ENCODE data around the gene BCLAF1. TPM values are rescaled to one million over a fixed set of nuclear protein-coding genes. Genes with fewer than 3 reads are reported as not detected.
A peak's percentile ranks its signal among the peaks of the same experiment; 100 is the strongest.

BCLAF1 gene, protein sequence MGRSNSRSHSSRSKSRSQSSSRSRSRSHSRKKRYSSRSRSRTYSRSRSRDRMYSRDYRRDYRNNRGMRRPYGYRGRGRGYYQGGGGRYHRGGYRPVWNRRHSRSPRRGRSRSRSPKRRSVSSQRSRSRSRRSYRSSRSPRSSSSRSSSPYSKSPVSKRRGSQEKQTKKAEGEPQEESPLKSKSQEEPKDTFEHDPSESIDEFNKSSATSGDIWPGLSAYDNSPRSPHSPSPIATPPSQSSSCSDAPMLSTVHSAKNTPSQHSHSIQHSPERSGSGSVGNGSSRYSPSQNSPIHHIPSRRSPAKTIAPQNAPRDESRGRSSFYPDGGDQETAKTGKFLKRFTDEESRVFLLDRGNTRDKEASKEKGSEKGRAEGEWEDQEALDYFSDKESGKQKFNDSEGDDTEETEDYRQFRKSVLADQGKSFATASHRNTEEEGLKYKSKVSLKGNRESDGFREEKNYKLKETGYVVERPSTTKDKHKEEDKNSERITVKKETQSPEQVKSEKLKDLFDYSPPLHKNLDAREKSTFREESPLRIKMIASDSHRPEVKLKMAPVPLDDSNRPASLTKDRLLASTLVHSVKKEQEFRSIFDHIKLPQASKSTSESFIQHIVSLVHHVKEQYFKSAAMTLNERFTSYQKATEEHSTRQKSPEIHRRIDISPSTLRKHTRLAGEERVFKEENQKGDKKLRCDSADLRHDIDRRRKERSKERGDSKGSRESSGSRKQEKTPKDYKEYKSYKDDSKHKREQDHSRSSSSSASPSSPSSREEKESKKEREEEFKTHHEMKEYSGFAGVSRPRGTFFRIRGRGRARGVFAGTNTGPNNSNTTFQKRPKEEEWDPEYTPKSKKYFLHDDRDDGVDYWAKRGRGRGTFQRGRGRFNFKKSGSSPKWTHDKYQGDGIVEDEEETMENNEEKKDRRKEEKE
- total RNA-seq = 558 TPM

DNA sequence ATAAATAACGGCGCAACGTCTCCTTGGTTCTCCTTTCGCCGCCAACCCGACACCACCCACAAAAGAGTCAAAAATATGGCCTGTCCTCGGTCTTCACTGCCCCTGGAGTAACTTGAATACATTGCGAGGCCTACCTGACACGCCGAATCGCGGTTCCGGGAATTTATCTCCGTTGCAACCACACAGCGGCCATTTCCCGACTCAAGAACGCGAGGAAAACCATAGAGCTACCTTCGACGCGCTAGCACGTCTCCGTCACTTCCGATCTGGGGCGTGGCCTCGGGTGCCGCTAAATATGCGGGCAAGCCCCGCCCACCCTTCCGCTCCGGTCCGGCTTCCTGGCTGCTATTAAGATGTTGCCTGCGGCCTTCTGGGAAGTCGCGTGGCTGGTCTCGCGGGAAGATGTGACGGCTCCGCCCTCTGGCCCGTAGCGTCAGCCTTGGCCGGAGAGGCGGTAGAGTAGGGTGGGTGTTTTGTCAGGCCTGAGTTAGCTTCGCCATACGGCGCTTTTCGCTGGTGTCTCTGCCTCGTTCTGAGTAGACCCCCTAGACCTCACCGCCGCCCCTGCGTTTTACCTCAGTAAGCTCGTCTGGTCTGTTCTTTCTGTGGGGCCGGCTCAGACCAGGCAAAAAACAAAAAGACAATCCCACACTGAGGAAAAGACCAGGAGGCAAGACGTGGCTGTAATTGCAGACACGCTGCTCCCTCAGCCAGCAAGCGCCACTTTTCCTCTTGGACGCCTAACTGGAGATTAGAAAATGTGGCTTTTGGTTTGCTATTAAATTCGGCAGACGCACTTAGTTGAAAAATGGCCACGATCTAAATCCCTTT, at the start of gene BCLAF1:
Gene BCLAF1, minus strand, starts transcription at position 268 of the 831 bp plus-strand sequence. CDS start 9,980 bp downstream, outside the sequence.
- no peaks in the 10 kb centered on the region for H3K9me3 ChIP-seq (ENCODE audit: low read depth, low read length)
- H3K4me3 ChIP-seq (ENCODE audit: low read length) = peak within 1 kb of the TSS; percentile 94
- no peaks in the 10 kb centered on the region for H3K27me3 ChIP-seq (ENCODE audit: insufficient read depth, low read length)
- peaks cover 49% of the 10 kb centered on the region for H3K4me1 ChIP-seq (ENCODE audit: insufficient read depth, low read length)

DNA sequence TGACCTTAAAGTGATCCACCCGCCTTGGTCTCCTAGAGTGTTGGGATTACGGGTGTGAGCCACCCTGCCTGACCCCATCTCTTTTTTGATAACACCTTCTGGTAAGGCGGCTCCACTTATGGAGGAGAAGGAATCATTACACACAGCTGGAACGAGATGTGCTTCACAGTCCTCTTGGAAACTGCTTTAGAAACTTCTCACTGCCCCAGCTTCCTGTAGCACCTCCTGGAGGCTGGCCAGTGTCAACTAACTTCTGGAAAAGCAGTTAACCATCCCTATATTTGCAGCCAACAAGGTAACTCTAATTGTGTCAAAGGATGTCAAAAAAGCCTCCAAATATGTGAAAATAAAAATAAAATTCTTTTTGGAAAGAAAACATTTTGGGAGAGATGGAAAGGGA, 48.8 kb upstream of the BCLAF1 start:
- H3K4me1 ChIP-seq (ENCODE audit: insufficient read depth, low read length) = no peaks in the 10 kb centered on the region
- no peaks in the 10 kb centered on the region for H3K9me3 ChIP-seq (ENCODE audit: low read depth, low read length)
- no peak overlapping the region for H3K4me3 ChIP-seq (ENCODE audit: low read length)
- H3K27me3 ChIP-seq (ENCODE audit: insufficient read depth, low read length) = no peaks in the 10 kb centered on the region

DNA sequence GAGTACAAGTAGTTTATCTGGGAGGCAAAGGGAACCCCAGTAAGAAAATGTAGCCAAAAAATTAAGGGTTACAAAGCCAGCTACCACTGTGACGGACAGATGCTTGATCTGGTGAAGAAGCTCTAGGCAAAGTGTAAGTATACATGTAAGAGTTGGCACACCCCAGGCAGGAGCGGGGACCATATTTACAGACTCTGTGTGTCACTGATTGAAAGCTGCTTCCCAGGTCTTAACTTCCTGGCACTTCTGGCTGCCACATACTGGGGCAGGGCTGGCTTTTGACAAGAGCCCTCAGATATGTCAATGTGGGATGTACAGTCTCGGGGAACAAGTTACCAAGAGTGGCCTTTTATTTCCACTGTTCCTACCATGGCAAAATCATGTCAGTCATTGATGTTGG, 48.0 kb upstream of the BCLAF1 start:
- no peaks in the 10 kb centered on the region for H3K4me1 ChIP-seq (ENCODE audit: insufficient read depth, low read length)
- H3K27me3 ChIP-seq (ENCODE audit: insufficient read depth, low read length) = no peaks in the 10 kb centered on the region
- H3K9me3 ChIP-seq (ENCODE audit: low read depth, low read length) = no peaks in the 10 kb centered on the region
- no peak overlapping the region for H3K4me3 ChIP-seq (ENCODE audit: low read length)

DNA sequence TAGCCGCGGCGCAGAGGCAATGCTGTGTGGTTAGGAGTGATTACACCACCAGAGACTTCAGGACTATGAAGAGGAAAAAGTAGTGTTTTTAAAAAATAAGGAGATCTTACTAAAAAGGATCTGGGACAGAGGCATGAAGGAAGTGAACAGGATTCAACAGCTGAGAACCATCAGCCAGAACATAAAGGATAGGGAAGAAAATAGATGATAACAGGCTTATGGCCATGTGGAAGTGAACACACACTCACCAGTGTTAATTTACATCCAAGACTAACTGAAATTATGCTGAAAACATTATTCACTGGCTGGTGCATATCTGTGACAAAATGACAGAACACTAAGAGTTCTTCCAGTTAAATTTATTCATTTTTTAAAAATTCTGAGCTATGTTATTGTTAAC, 47.5 kb upstream of the BCLAF1 start:
- H3K9me3 ChIP-seq (ENCODE audit: low read depth, low read length) = no peaks in the 10 kb centered on the region
- H3K27me3 ChIP-seq (ENCODE audit: insufficient read depth, low read length) = no peaks in the 10 kb centered on the region
- H3K4me1 ChIP-seq (ENCODE audit: insufficient read depth, low read length) = no peaks in the 10 kb centered on the region

DNA sequence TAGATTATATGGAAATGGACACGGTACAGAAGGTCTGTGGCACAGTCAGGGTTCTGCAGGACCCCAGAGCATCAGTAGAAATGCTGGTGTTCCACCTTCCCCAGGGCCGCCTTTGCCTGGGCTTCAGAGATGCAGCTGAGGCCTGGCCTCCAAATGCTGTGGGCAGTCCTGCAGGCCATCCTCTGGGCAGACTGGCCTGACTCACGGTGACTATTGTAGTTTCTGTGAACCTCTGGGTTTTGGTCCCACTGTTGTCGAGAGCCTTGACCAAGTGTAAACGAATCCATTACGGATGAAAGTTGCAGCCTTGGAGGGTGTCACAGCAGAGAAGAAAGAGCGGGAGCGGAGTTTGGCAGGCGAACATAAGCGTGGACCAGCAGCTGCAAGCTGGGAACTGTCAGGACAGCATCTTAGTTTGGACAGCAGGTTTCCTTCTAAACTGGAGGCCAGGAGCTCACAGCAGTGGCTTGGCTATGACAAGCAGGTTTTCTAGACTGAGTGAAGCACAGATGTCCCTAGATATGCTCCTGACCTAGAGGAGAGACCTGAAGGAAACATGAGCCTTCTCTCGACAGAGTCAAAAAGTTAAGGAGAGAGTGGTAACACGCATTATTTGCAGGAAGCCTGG, 46.2 kb upstream of the BCLAF1 start:
- H3K27me3 ChIP-seq (ENCODE audit: insufficient read depth, low read length) = no peaks in the 10 kb centered on the region
- H3K4me1 ChIP-seq (ENCODE audit: insufficient read depth, low read length) = no peaks in the 10 kb centered on the region
- no peaks in the 10 kb centered on the region for H3K9me3 ChIP-seq (ENCODE audit: low read depth, low read length)
- no peak overlapping the region for H3K4me3 ChIP-seq (ENCODE audit: low read length)

More for the DNA sequence above, 47.5 kb upstream of the BCLAF1 start:
- H3K4me3 ChIP-seq (ENCODE audit: low read length) = no peak overlapping the region

DNA sequence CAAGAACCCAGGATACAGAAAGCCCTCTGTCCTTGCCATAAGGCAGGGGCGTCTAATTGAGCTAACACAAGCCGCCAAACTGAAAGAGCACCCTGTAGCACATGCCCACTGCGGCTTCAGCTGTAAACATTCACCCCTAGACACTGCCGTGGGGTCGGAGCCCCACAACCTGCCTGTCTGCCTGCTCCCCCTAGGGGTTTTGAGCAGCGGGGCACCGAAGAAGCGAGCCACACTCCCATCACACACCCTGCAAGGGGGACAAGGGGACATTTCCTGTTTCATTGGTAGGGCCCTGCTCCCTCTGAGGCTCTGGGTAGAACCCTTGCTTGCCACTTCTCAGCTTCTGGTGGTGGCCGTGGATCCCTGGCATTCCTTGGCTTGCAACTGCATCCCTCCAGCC, 45.2 kb upstream of the BCLAF1 start:
- H3K4me1 ChIP-seq (ENCODE audit: insufficient read depth, low read length) = no peaks in the 10 kb centered on the region
- no peaks in the 10 kb centered on the region for H3K9me3 ChIP-seq (ENCODE audit: low read depth, low read length)
- no peak overlapping the region for H3K4me3 ChIP-seq (ENCODE audit: low read length)
- no peaks in the 10 kb centered on the region for H3K27me3 ChIP-seq (ENCODE audit: insufficient read depth, low read length)

DNA sequence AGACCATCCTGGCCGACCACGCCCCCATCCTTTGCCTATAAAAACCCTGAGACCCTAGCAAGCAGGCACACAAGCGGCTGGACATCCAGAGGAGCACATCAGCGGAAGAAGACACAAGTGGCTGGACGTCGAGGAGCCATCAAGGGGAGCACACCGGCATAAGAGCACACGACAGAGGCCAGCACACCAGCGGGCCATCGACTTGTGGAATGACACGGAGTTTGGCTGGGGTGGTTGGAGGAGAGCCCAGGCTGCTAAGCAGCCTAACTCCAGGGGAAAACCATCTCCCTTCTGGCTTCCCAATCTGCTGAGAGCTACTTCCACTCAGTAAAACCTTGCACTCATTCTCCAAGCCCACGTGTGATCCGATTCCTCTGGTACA, 44.8 kb upstream of the BCLAF1 start:
- H3K27me3 ChIP-seq (ENCODE audit: insufficient read depth, low read length) = no peaks in the 10 kb centered on the region

DNA sequence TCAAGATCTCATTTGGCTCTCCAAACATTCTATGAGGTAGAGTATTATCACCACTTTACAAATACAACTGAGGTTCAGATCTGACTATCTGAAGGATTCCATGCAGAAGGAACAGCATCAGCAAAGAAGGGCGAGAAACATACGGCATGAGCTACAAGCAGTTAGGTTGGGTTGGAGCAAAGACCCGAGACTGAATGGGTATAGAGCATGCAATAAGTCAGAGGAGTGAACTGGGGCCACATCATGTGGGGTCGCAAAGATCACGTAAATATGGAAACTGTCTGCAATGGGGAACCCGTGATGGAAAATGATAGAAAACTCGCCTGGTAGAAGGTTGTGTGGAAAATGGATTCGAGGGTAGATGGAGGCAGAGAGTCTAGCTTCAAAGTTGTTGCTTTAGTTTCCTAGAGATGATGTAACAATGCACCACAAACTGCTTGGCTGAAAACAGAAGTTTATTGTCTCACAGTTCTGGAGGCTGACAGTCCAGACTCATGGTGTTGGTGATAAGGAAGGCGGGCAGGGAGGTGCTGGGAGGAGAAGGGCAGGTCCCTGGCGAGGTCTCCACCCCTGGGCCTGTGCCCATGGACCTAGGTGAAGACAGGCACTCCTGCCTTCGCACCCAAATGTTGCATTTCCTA, 44.3 kb upstream of the BCLAF1 start:
- H3K27me3 ChIP-seq (ENCODE audit: insufficient read depth, low read length) = no peaks in the 10 kb centered on the region
- no peaks in the 10 kb centered on the region for H3K4me1 ChIP-seq (ENCODE audit: insufficient read depth, low read length)
- H3K9me3 ChIP-seq (ENCODE audit: low read depth, low read length) = no peaks in the 10 kb centered on the region
- no peak overlapping the region for H3K4me3 ChIP-seq (ENCODE audit: low read length)

More for the DNA sequence above, 44.8 kb upstream of the BCLAF1 start:
- H3K4me1 ChIP-seq (ENCODE audit: insufficient read depth, low read length) = no peaks in the 10 kb centered on the region
- no peaks in the 10 kb centered on the region for H3K9me3 ChIP-seq (ENCODE audit: low read depth, low read length)
- no peak overlapping the region for H3K4me3 ChIP-seq (ENCODE audit: low read length)

DNA sequence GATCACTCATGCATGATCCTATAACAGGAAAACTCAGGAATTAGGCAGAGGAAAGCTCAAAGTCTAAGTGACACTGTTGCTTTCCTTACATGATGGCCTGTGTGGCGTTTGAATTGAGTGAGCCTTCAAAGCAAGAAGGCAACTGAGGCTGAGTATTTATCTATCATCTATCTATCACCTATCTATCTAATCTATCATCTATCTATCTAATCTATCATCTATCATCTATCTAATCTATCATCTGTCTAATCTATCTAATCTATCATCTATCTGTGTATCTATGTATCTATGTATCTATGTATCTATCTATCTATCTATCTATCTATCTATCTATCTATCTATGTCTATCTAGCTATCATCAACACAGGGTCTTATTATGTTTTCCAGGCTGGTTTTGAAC, 41.8 kb upstream of the BCLAF1 start:
- no peak overlapping the region for H3K4me3 ChIP-seq (ENCODE audit: low read length)
- H3K27me3 ChIP-seq (ENCODE audit: insufficient read depth, low read length) = no peaks in the 10 kb centered on the region
- H3K4me1 ChIP-seq (ENCODE audit: insufficient read depth, low read length) = no peaks in the 10 kb centered on the region

DNA sequence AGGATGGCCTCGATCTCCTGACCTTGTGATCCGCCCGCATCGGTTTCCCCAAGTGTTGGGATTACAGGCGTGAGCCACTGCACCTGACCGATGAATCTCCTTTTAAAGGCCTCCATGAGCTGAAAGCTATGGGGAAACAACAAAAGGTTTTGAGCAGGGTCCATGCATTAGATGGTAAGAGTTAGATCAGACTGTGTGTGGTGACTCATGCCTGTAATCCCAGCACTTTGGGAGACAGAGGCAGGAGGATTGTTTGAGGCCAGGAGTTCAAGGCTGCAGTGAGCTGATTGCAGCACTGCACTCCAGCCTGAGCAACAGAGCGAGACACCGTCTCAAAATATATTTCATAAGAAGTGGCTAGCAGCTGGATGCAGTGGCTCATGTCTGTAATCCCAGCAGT, 41.0 kb upstream of the BCLAF1 start:
- Histone ChIP-seq H3K27me3 (ENCODE audit: insufficient read depth, low read length) (no peaks in the 10 kb centered on the region), H3K9me3 (ENCODE audit: low read depth, low read length) (no peaks in the 10 kb centered on the region), H3K4me1 (ENCODE audit: insufficient read depth, low read length) (no peaks in the 10 kb centered on the region), H3K4me3 (ENCODE audit: low read length) (no peak overlapping the region)

More for the DNA sequence above, 41.8 kb upstream of the BCLAF1 start:
- H3K9me3 ChIP-seq (ENCODE audit: low read depth, low read length) = no peaks in the 10 kb centered on the region

DNA sequence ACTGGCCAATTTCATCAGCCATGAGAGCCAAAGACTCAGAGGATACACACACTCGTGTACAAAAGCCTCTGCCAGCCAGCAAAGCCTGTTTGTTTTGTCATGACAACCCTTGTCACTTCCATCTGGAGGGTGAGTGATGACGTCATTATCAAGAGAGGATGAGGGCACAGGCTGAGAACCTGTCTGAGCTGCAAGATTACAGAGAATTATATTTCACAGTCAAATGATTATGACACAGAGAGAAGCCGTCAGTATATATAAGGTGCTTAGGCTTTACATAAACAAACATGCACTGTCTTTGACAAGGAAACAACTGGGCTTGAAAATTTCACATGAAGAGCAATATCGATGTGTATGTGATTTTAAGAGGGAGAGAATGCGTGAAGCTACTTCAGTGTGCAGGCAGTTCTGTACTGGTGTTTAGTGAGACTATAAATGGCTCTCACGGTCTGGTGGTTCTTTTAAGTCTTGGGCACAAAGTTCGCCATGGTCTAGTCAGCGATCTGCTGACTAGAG, 36.5 kb upstream of the BCLAF1 start:
- H3K4me3 ChIP-seq (ENCODE audit: low read length) = no peak overlapping the region
- peaks cover 4% of the 10 kb centered on the region for H3K4me1 ChIP-seq (ENCODE audit: insufficient read depth, low read length)
- no peaks in the 10 kb centered on the region for H3K27me3 ChIP-seq (ENCODE audit: insufficient read depth, low read length)
- H3K9me3 ChIP-seq (ENCODE audit: low read depth, low read length) = no peaks in the 10 kb centered on the region

DNA sequence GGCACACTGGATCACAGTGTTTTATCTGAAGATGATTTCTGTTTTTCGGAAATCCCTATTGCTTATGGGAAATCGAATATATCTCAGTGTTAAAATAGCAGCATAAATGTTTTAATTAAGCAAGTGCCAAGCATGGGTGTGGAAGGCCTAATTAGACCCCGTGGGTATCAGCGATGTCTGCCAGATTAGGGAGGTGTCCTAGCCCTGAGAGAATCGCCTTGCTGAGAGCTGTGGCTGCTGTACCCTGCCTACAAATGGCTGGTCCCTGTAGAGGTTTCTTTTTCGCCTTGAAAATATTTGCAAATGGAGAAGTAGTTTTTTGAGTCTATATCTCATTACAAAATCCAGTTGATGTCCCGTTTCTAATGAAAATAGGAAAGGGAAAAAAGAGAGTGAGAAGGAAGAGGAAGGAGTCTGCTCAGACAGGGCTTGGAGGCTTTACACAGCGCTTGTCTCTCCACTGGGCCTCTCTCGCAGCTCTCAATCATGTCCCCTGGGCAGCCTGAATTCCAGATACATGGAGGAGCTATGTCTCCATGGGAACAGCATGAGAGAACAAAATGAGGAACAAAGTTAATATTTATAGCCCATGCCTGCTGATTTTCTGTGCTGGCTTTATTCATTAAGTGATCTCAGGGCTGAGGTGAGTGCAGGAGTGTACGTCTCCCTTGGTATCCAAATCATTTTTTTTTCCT, 35.2 kb upstream of the BCLAF1 start:
- H3K4me1 ChIP-seq (ENCODE audit: insufficient read depth, low read length) = peaks cover 4% of the 10 kb centered on the region
- no peaks in the 10 kb centered on the region for H3K9me3 ChIP-seq (ENCODE audit: low read depth, low read length)
- no peaks in the 10 kb centered on the region for H3K27me3 ChIP-seq (ENCODE audit: insufficient read depth, low read length)
- no peak overlapping the region for H3K4me3 ChIP-seq (ENCODE audit: low read length)

DNA sequence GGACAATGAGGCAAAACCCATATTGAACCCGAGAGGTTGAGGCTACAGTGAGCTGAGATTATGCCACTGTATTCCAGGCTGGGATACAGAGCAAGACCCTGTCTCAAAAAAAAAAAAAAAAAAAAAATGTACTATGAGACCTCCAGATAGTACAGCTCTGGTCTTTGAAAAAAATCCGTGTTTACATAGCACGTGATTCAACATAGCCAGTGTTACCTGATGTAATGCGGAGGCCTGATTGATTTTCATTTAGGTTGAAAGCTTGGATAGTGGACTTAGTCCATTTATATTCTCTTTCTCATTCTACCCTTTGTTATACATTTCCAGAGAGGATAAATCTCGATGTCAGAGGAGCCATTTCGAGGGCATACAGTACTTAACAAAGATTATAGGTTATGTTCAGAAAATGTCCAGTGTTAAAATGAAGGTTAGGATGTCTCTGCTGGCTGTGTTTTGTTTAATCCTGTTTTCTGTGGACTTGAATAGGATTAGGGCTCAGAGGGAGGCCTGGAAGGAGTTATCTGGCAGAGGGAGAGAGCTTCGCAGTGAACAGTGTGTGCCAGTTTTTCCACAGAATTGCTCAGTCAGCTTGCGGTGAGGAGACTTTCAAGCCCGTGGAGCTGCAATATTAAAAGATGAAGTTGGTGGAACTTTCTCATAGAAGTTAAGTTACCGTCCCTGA, 33.9 kb upstream of the BCLAF1 start:
- Histone ChIP-seq H3K4me1 (ENCODE audit: insufficient read depth, low read length) (peaks cover 4% of the 10 kb centered on the region), H3K4me3 (ENCODE audit: low read length) (no peak overlapping the region), H3K27me3 (ENCODE audit: insufficient read depth, low read length) (no peaks in the 10 kb centered on the region), H3K9me3 (ENCODE audit: low read depth, low read length) (no peaks in the 10 kb centered on the region)

Data from mononuclear cell (primary cell).